ENCODE data around the gene OLFML2A.

Gene OLFML2A

GRCh38 chr9:124814164-124814535 lies 37.2 kb downstream of the OLFML2A start:
- no peak for TF ChIP-seq POLR2AphosphoS5 (IDR thresholded peaks at IDR 0.05; ENCODE audit: low read depth)
- TF ChIP-seq REST (IDR thresholded peaks at IDR 0.05; ENCODE audit: insufficient replicate concordance, low read depth), result no peak
- no peak for TF ChIP-seq GABPA (IDR thresholded peaks at IDR 0.05; ENCODE audit: low read depth)
- no peak for TF ChIP-seq CTCF (IDR thresholded peaks at IDR 0.05; ENCODE audit: insufficient read depth, low read length)
- TF ChIP-seq SPI1 (IDR thresholded peaks at IDR 0.05; ENCODE audit: borderline replicate concordance, low read depth), result no peak
- no peak for DNase-seq (ENCODE audit: low read depth in 1 of 2, low spot score in 1 of 2)
- H3K27ac ChIP-seq (replicated peaks), result no peak overlapping the region

GRCh38 chr9:124815601-124816000 lies 38.7 kb downstream of the OLFML2A start:
- no peak for DNase-seq (ENCODE audit: low read depth in 1 of 2, low spot score in 1 of 2)

More at GRCh38 chr9:124814164-124814535, 37.2 kb downstream of the OLFML2A start:
- Histone ChIP-seq H3K27me3 (ENCODE audit: insufficient read depth, poor library complexity, severe bottlenecking) (no peaks in the 10 kb centered on the region), H3K4me3 (replicated peaks; ENCODE audit: insufficient read depth, low read length) (no peak overlapping the region)

More at GRCh38 chr9:124815601-124816000, 38.7 kb downstream of the OLFML2A start:
- Histone ChIP-seq H3K27me3 (ENCODE audit: insufficient read depth, poor library complexity, severe bottlenecking) (no peaks in the 10 kb centered on the region), H3K27ac (replicated peaks) (no peak overlapping the region), H3K4me3 (replicated peaks; ENCODE audit: insufficient read depth, low read length) (no peak overlapping the region)
- no peak for TF ChIP-seq CTCF (IDR thresholded peaks at IDR 0.05; ENCODE audit: insufficient read depth, low read length)
- no peak for TF ChIP-seq GABPA (IDR thresholded peaks at IDR 0.05; ENCODE audit: low read depth)
- TF ChIP-seq POLR2AphosphoS5 (IDR thresholded peaks at IDR 0.05; ENCODE audit: low read depth), result no peak
- no peak for TF ChIP-seq REST (IDR thresholded peaks at IDR 0.05; ENCODE audit: insufficient replicate concordance, low read depth)
- no peak for TF ChIP-seq SPI1 (IDR thresholded peaks at IDR 0.05; ENCODE audit: borderline replicate concordance, low read depth)

All from HL-60 (cell line).